GM10266 (cell line): ENCODE data around the gene STOML1.

ENCODE experiments used
- DNase-seq: peaks from one replicate; pipeline ENCODE4 v3.0.0; 2012; ENCODE audit errors: extremely low spot score
- TF ChIP-seq, protein P1 (sequence below): IDR thresholded peaks from 2 replicates; pipeline ENCODE4 v1.5.1; 2012; ENCODE audit warnings: mild to moderate bottlenecking, low read depth; ENCODE audit not compliant: control insufficient read depth, insufficient read depth; ENCODE audit errors: missing control alignments

The STOML1 gene

DNA sequence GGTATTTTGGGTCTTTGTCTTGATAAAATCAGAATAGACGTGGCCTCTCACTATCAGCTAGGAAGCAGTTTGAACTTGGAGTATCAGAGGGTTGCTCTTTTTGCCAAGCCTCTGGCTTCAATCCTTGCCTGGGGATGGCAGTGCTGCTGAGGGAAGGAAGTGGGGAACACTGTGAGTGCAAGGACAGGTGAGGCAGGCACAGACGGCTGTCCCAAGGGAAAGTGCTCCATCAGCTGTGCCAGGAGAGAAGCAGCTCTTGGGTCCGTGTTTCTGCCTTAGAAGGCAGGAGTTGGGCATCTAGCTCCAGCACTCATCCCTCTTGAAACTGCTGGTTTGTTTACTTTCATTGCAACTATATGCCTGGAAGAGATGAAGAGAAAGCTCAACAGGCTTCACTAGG lies 35.6 kb upstream of the STOML1 start:
- DNase-seq: no peak
- TF ChIP-seq, protein P1, sequence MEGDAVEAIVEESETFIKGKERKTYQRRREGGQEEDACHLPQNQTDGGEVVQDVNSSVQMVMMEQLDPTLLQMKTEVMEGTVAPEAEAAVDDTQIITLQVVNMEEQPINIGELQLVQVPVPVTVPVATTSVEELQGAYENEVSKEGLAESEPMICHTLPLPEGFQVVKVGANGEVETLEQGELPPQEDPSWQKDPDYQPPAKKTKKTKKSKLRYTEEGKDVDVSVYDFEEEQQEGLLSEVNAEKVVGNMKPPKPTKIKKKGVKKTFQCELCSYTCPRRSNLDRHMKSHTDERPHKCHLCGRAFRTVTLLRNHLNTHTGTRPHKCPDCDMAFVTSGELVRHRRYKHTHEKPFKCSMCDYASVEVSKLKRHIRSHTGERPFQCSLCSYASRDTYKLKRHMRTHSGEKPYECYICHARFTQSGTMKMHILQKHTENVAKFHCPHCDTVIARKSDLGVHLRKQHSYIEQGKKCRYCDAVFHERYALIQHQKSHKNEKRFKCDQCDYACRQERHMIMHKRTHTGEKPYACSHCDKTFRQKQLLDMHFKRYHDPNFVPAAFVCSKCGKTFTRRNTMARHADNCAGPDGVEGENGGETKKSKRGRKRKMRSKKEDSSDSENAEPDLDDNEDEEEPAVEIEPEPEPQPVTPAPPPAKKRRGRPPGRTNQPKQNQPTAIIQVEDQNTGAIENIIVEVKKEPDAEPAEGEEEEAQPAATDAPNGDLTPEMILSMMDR: no peak

DNA sequence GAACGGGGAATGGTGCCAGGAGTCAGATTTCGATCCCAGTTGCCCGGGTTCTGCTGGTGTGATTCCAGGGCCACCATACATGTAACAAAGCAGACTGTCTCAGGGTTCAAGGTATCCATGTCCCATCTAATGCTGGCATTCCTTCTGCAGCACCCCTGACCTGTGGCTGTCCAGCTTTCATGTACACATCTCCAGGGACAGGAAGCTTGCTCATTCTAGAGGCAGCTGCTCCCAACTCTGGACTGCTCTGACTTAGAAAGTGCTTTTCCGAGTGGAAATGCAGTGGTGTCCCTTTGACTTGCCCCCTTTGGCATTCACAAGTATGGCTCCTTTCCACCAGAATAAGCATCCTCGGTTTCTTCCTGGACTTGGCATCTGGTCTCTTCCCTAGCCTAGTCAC lies 33.3 kb upstream of the STOML1 start:
- no peak for DNase-seq

DNA sequence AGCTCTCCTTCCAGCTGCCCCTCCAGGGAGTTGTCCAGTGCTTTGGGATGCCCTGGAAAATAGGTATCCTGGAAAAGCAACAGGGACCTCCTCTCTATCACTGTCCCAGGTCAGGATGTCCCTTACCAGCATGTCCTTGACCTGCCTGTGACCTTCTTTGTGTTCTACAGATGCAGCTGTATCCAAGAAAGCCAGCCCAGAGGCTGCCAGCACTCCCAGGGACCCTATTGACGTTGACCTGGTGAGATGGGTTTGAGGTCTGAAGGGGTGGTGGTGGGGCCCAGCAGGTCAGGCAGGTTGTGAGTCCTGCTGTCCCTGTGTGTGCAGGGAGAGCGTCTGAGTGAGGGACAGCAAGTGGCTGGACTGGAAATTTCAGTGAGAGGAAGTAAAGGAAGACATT lies 32.6 kb upstream of the STOML1 start:
- no peak for DNase-seq
- TF ChIP-seq, protein P1: no peak

More for the DNA sequence above, 33.3 kb upstream of the STOML1 start:
- TF ChIP-seq, protein P1: no peak

DNA sequence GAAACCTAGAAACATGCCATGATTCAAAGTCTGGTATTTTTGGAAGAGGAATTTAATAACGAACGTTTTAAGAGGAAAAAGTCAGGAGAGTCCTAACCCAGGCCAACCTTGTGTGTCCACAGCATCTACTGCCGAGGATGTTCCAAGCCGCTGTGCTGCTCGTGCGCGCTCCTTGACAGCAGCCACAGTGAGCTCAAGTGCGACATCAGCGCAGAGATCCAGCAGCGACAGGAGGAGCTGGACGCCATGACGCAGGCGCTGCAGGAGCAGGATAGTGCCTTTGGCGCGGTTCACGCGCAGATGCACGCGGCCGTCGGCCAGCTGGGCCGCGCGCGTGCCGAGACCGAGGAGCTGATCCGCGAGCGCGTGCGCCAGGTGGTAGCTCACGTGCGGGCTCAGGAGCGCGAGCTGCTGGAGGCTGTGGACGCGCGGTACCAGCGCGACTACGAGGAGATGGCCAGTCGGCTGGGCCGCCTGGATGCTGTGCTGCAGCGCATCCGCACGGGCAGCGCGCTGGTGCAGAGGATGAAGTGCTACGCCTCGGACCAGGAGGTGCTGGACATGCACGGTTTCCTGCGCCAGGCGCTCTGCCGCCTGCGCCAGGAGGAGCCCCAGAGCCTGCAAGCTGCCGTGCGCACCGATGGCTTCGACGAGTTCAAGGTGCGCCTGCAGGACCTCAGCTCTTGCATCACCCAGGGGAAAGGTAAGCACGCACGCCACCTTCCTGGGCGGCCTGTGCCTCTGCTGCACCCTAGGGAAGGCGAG lies 30.8 kb upstream of the STOML1 start:
- no peak for DNase-seq
- TF ChIP-seq, protein P1: no peak

DNA sequence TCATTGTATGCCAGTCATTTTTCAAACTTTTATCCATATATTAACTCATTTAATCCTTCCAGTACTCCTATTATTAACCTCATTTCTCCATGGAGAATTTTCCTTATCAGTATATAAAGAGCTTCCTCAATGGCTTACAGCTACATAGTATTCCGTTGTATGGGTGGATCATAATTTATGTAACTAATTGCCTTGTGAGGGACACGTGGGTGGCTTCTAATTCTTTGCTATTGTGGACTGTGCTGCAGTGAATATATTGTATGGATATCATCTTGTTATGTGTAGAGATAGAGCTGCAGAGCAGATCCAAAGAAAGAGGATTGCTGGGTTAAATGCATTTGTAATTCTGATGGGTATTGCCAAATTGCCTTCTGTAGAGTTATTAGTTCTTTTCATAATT lies 27.6 kb upstream of the STOML1 start:
- DNase-seq: no peak
- TF ChIP-seq, protein P1: no peak

DNA sequence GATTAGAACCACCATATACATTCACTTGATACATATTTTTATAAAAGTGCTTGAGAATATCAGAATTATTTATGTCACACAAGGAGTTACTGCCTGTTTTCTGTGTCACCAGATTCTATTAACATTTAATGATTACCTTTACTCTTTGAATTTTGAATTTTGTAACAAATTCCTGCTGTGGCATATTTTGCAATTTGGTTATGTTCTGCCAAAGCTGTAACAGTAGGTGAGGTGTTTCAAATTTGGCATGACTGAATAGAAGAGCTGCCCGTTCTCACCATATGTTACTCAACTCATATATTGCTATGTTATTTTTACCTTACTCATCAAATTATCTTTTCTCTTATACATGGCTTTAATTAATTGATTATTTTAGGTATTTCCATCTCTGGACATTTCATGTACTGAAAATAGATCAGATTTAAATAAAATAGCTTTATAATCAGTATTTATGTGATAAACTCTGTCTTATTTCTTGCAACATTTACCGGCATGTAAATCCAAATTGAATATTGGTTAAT lies 21.3 kb upstream of the STOML1 start:
- no peak for DNase-seq
- TF ChIP-seq, protein P1: no peak

DNA sequence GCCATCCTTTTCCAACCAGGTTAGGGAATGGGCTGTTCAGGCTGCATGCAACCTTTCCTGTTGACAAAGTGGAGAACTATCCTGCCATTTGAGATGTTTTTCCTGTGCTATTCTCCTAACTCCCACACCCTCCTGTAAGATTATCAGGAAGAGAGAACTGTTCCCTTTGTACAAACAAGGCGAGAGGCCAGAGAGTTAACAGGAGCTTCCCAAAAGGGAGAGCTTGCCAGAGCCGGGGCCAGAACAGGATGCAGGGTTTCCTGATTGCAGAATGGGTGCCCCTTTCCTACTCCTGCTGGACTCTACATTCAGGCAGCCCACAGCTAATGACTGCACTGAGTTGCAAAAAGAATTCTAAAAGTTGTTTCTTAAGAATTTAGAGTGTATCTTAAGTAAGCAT lies 19.5 kb upstream of the STOML1 start:
- DNase-seq: no peak
- TF ChIP-seq, protein P1: no peak
